CD4-positive, alpha-beta T cell treated with Interleukin-4 for 4 hours (primary cell): ENCODE measurements around the gene DTL.
"Not testable (repeated sequence)": the region's sequence is repeated elsewhere in the genome, so short reads cannot be mapped to it uniquely, and the experiment has no call there.

Experiments used
- DNase-seq: peaks from one replicate; pipeline ENCODE4 v3.0.0-alpha.2; 2020

Gene DTL

GRCh38 chr1:212035123-212035834, at the start of gene DTL, which contains the start of gene INTS7:
Gene DTL (plus strand): TSS chr1:212035748. CDS start chr1:212035891, 143 bp downstream.
Gene INTS7 (minus strand): TSS chr1:212035557. CDS start chr1:212035437, 120 bp downstream.
- peak; percentile 99 for DNase-seq

DNA sequence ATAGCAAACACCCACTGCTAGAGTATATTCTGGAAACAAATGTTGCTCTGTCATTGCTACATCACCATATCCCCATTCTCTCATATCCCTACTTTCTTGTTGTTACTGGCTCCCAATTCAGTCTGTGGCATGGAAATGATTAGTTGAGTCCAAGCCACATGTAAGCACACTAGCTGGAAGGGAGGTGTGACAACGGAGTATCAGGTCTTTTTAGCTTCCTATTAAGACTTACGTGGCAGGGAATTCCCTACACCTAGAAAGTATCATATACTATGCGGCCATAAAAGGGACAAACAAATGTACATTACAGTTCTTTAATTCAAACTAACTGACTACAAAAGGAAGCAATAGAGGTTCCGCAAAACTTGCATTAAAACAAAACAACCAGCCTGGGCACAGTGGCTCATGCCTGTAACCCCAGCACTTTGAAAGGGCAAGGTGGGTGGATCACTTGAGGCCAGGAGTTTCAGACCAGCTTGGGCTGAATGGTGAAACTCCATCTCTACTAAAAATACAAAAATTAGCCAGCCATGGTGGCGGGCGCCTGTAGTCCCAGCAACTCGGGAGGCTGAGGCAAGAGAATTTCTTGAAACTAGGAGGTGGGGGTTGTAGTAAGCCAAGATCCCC, 48.8 kb upstream of the DTL start:
- no peak for DNase-seq

DNA sequence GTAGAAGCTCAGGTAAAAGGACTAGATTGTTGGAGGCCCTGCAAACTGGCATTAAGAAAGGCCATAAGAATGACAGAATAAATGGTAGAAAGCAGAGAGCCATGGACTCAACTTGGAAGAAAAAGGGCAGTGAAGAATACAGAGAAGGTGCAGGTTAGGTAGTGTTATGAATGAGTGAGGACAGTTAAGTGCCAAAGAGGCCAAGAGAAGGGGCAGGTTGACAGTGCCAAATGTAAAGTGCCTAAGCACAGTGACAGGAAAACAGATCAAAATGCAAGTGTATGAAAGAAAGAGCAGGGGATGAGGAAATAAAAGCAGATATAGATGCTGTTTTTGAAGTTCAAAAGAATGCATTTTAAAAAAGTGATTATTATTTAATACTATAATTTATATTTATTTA, 43.9 kb upstream of the DTL start:
- DNase-seq = no peak

DNA sequence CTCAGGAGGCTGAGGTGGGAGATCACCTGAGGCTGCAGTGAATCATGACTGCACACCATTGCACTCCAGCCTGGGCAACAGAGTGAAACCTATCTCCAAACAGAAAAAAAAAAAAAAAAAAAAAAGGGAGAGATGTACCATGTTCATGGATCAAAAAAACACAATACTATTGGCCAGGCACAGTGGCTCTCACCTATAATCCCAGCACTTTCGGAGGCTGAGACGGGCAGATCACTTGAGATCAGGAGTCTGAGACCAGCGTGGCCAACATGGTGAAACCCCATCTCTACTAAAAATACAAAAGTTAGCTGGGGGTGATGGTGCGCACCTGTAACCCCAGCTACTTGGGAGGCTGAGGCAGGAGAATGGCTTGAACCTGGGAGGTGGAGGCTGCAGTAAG, 38.1 kb upstream of the DTL start:
- DNase-seq = not testable (repeated sequence)

GRCh38 chr1:212002536-212002935, 33.0 kb upstream of the DTL start:
- DNase-seq = no peak

DNA sequence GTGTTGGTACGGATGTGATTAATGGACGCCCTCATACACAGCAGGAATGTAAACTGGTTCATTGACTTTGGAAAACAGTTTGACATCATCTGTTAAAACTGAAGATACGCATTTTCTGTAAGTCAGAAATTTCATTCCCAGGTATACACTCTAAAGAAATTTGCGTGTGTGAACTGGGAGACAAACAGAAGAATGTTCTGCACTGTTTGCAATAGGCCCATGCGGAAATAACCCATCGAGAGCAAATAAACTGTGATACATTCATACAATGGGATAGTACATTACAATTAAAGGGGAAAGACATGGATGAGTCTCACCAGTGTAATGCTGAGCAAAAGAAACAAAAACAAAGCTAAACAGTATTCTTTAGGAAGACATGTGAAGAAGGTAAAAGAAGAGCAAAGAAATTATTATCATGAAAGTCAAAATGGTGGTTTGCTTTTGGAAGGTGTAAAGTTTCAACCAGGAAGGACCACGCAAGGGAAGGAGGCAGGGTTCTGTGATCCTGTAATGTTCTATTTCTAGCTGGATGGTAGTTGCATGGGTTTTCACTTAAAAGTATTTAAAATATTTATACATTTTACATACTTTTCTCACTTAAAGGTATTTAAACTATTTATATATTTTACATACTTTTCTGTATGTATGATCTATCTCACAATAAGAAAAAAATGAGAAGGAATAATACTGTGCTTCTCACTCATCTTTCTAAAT, 30.5 kb upstream of the DTL start:
- no peak for DNase-seq

DNA sequence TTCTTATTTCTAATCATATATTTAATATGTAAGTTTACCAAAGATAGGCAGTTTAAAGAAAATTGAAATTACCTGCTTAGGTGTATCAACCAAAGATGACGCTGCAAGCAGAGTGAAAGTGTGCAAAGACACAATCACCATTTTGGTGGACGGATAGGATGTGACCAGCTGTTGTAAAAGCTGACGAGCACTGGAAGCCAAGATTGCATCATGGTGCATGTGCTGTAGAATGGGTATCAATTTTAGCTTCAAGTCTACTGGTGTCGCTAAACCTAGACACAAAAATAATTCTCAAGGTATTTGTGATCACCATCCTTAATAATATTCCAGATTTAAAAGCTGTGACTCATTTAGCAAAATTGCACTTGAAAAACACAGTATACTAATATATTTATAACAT, 28.4 kb upstream of the DTL start:
- DNase-seq = no peak

GRCh38 chr1:212007886-212008285, 27.7 kb upstream of the DTL start:
- no peak for DNase-seq

- DNase-seq = no peak
Observed at GRCh38 chr1:212009561-212009960, 26.0 kb upstream of the DTL start.

GRCh38 chr1:212010004-212010403, 25.5 kb upstream of the DTL start:
- DNase-seq = no peak

GRCh38 chr1:212012034-212012740, 23.4 kb upstream of the DTL start:
- DNase-seq = peak; percentile 72

GRCh38 chr1:212013672-212014071, 21.9 kb upstream of the DTL start:
- no peak for DNase-seq

DNA sequence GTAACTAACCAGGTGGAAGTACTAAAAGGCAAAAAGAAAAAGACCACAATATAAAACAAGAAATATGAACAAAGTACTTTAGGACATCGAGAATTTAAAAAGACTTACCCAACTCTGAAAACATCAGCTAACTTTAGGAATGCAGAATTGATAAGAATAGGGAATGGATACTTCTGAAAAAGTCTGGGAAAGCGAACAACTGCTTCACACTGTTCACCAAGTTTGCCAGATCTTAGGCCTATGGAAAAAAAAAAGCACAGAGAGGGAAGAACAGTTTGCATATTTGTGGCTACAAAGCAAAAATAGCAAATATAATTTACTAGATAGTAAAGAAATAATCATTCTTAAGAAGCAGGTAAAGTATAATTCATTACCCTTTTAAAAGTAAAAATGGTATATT, 14.6 kb upstream of the DTL start:
- DNase-seq = no peak

- no peak for DNase-seq
Observed at GRCh38 chr1:212021563-212021962, 14.0 kb upstream of the DTL start.

DNA sequence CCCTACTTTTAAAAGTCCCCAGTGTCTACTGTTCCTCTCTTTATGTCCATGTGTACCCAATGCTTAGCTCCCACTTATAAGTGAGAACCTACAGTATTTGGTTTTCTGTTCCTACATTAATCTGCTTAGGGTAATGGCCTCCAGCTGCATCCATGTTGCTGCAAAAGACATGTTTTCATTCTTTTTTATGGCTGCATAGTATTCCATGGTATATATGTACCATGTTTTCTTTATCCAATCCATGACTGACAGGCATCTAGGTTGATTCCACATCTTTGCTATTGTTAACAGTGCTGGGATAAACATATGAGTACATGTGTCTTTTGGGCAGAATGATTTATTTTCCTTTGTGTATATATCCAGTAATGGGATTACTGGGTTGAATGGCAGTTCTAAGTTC, 12.6 kb upstream of the DTL start:
- not testable (repeated sequence) for DNase-seq

GRCh38 chr1:212024469-212025149, 10.9 kb upstream of the DTL start:
- DNase-seq = no peak

GRCh38 chr1:212027727-212028126, 7.8 kb upstream of the DTL start:
- DNase-seq = not testable (repeated sequence)

DNA sequence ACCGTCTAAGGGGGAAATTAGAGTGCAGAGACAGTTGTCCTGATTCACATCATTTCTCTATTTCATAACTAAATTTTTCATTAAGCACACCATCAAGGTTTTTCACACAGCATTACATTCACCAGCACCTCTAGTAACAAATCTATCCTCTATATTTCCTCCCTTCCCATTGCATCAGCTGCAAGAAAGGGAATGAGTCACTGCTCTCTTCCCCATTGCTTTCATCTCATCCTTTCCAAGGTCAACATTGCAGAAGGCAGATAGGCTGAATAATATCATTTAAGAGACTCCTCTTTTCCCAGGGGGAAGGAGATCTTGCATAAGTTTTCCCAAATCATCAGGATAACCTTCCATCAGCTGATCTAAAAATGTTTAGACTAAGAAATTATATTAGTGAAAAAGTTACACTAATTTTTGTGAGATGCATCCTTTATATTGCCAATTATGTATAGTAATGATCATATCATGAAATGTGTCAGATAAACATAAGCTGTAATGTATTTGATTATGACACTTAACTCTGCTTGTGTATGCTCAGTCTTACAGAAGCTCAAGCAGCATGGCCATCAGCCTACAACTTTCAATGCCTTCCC, 4.5 kb upstream of the DTL start:
- DNase-seq = no peak

- no peak for DNase-seq
Observed at GRCh38 chr1:212034516-212035122, 929 bp upstream of the DTL start.

DNA sequence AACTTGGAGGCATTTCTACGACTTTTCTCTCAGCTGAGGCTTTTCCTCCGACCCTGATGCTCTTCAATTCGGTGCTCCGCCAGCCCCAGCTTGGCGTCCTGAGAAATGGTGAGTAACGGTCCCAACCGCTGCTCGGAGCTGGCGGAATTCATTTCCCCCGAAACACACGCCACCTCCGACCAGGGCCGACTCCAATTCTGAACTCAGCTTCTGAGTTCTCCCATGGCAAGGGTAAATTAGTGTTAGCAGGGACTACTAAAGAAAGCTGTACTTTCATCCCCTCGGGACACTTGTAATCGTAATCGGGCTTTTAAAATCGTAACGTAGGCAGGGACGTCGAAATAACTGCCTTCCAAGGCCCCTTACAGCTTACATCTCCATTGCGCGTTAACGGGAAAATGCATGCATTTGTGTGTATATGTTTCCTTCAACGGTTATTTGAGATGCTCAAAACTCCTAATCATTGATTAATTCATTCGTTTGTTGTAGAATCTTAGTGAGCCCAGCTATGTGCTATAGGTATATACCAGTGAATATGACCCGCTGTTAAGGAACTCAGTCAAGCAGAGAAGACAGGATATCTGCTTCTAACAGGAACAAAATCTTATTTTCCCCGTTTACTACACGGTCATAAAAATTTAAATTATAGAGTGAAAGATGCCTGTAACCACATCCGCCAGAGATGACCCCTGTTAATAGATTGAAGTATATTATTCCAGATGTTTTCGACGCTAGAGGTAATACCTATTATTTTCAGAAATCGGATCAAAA, 472 bp downstream of the DTL start:
- no peak for DNase-seq

- DNase-seq = no peak
Observed at GRCh38 chr1:212037900-212038299, 2.4 kb downstream of the DTL start.
